Astrocyte of the spinal cord (primary cell): ENCODE results near the gene KYNU.

Source experiments
- DNase-seq: peaks from one replicate; pipeline ENCODE4 v3.0.0; 2011; ENCODE audit warnings: low read depth, low spot score
- H3K4me3 ChIP-seq: 2 replicates; pipeline ENCODE4 v1.5.1; 2011; ENCODE audit warnings: low read depth, mild to moderate bottlenecking, low read length, moderate library complexity
- in situ Hi-C: cut with HindIII; loops from 2 replicates; pipeline ENCODE4 v1.10.0; 2017; ENCODE audit warnings: low sequenced_read_pairs
- TF ChIP-seq, protein P1 (sequence below): IDR thresholded peaks from 2 replicates; pipeline ENCODE4 v1.5.1; 2012; ENCODE audit warnings: low read depth, mild to moderate bottlenecking, low read length, inconsistent platforms

Gene KYNU

GRCh38 chr2:142869461-142870106, 7.9 kb upstream of the KYNU start:
- H3K4me3 ChIP-seq = no peak overlapping the region
- in situ Hi-C loops = no loop called here
- TF ChIP-seq, protein P1, sequence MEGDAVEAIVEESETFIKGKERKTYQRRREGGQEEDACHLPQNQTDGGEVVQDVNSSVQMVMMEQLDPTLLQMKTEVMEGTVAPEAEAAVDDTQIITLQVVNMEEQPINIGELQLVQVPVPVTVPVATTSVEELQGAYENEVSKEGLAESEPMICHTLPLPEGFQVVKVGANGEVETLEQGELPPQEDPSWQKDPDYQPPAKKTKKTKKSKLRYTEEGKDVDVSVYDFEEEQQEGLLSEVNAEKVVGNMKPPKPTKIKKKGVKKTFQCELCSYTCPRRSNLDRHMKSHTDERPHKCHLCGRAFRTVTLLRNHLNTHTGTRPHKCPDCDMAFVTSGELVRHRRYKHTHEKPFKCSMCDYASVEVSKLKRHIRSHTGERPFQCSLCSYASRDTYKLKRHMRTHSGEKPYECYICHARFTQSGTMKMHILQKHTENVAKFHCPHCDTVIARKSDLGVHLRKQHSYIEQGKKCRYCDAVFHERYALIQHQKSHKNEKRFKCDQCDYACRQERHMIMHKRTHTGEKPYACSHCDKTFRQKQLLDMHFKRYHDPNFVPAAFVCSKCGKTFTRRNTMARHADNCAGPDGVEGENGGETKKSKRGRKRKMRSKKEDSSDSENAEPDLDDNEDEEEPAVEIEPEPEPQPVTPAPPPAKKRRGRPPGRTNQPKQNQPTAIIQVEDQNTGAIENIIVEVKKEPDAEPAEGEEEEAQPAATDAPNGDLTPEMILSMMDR = no peak
- no peak for DNase-seq

DNA sequence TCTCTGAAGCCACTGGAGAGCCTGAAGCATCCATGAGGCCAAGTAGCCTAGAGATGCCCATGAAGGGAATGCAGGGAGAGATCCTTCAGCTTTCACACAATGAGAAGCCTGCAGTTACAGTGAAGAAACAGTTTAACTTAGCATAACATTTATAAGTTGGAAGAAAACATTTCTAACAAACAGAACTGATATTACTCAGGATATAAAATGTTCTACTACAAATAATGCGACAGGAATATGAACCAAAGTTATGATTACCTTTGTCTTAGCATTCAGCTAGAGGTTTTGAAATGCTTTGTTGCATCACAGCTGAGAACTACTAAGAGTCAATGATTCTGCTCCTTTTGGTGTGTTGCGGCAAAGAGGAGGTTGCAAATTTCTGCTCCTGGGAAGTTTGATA, 6.9 kb upstream of the KYNU start:
- DNase-seq = no peak
- TF ChIP-seq, protein P1 = no peak
- in situ Hi-C loops = no loop called here
- no peak overlapping the region for H3K4me3 ChIP-seq

GRCh38 chr2:142871396-142871795, 6.1 kb upstream of the KYNU start:
- TF ChIP-seq, protein P1 = no peak
- no peak overlapping the region for H3K4me3 ChIP-seq
- DNase-seq = no peak
- in situ Hi-C loops = no loop called here

- peak; percentile 91 for DNase-seq
- TF ChIP-seq, protein P1 = no peak
- in situ Hi-C loops = no loop called here
- H3K4me3 ChIP-seq = no peak overlapping the region
Measured at GRCh38 chr2:142872882-142873724, 4.4 kb upstream of the KYNU start.

- TF ChIP-seq, protein P1 = no peak
- DNase-seq = no peak
- H3K4me3 ChIP-seq = no peak overlapping the region
- in situ Hi-C loops = no loop called here
Measured at GRCh38 chr2:142873831-142874287, 3.6 kb upstream of the KYNU start.

DNA sequence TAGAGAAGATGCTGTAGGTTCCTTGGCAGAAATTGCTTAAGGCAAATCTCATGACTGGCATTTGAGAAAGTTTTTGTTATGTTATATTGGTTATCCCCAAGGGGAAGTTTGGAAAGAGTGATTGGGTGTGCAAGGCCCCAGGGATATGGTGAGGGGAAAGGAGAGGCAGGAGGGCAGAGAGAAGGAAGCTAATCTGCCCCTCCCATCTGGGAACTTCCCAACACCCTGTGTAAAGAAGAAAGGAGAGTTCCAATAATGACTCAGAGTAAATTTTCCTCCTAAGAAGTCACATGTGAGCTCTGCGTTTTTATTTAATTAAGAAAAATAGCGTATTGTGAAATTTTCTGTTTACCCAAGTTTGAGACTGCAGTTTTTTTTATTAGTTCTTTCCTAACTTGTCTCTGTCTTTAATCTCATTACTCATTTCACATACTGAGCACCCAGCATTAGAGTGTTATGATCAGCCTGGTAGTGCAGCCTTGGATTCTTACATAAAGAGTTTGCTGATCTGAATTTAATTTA, 3.1 kb upstream of the KYNU start:
- in situ Hi-C loops = no loop called here
- no peak overlapping the region for H3K4me3 ChIP-seq
- TF ChIP-seq, protein P1 = no peak
- DNase-seq = peak; percentile 85
